ENCODE data around the gene VPS8.
A peak's percentile ranks its signal among the peaks of the same experiment; 100 is the strongest.
"Not testable (repeated sequence)": the region's sequence is repeated elsewhere in the genome, so short reads cannot be mapped to it uniquely, and the experiment has no call there.

The VPS8 gene

GRCh38 chr3:184981071-184981470, 169.1 kb downstream of the VPS8 start:
- FAIRE-seq (peak; percentile 16), DNase-seq (ENCODE audit: insufficient read length, low spot score) (no peak)

GRCh38 chr3:184982076-184982475, 170.1 kb downstream of the VPS8 start:
- no peak for TF ChIP-seq TAF1 (IDR thresholded peaks at IDR 0.05; ENCODE audit: low read depth, low read length)
- no peak for TF ChIP-seq POLR2AphosphoS5 (IDR thresholded peaks at IDR 0.05; ENCODE audit: low read depth, low read length)
- TF ChIP-seq POU2F2 (IDR thresholded peaks at IDR 0.05; ENCODE audit: low read depth, low read length) = no peak
- FAIRE-seq (no peak), DNase-seq (ENCODE audit: insufficient read length, low spot score) (no peak)

More at GRCh38 chr3:184981071-184981470, 169.1 kb downstream of the VPS8 start:
- TF ChIP-seq POU2F2 (IDR thresholded peaks at IDR 0.05; ENCODE audit: low read depth, low read length) (no peak), TAF1 (IDR thresholded peaks at IDR 0.05; ENCODE audit: low read depth, low read length) (no peak), POLR2A (IDR thresholded peaks at IDR 0.05; ENCODE audit: low read depth, low read length) (no peak)

GRCh38 chr3:184985586-184985985, 173.6 kb downstream of the VPS8 start:
- no peak for DNase-seq (ENCODE audit: insufficient read length, low spot score)
- TF ChIP-seq TAF1 (IDR thresholded peaks at IDR 0.05; ENCODE audit: low read depth, low read length) (no peak), POU2F2 (IDR thresholded peaks at IDR 0.05; ENCODE audit: low read depth, low read length) (no peak)
- no peak for FAIRE-seq

- DNase-seq (ENCODE audit: insufficient read length, low spot score) (no peak), FAIRE-seq (no peak)
- TF ChIP-seq POLR2A (IDR thresholded peaks at IDR 0.05; ENCODE audit: low read depth, low read length) (no peak), PAX5 (IDR thresholded peaks at IDR 0.05; ENCODE audit: insufficient read depth, low read length, severe bottlenecking) (no peak), POLR2AphosphoS5 (IDR thresholded peaks at IDR 0.05; ENCODE audit: low read depth, low read length) (no peak), SPI1 (IDR thresholded peaks at IDR 0.05; ENCODE audit: low read depth, low read length) (no peak), TAF1 (IDR thresholded peaks at IDR 0.05; ENCODE audit: low read depth, low read length) (no peak), POU2F2 (IDR thresholded peaks at IDR 0.05; ENCODE audit: low read depth, low read length) (no peak)
These were observed 174.5 kb downstream of the VPS8 start for GRCh38 chr3:184986366-184986889.

GRCh38 chr3:184993394-184993793, 181.4 kb downstream of the VPS8 start:
- FAIRE-seq = no peak
- TF ChIP-seq POU2F2 (IDR thresholded peaks at IDR 0.05; ENCODE audit: low read depth, low read length) (no peak), PAX5 (IDR thresholded peaks at IDR 0.05; ENCODE audit: insufficient read depth, low read length, severe bottlenecking) (no peak), SPI1 (IDR thresholded peaks at IDR 0.05; ENCODE audit: low read depth, low read length) (no peak), TAF1 (IDR thresholded peaks at IDR 0.05; ENCODE audit: low read depth, low read length) (no peak), POLR2AphosphoS5 (IDR thresholded peaks at IDR 0.05; ENCODE audit: low read depth, low read length) (no peak), POLR2A (IDR thresholded peaks at IDR 0.05; ENCODE audit: low read depth, low read length) (no peak)
- no peak for DNase-seq (ENCODE audit: insufficient read length, low spot score)

- not testable (repeated sequence) for FAIRE-seq; DNase-seq (ENCODE audit: insufficient read length, low spot score)
These were observed 191.9 kb downstream of the VPS8 start for GRCh38 chr3:185003876-185004275.

- no peak for DNase-seq (ENCODE audit: insufficient read length, low spot score)
- TF ChIP-seq SPI1 (IDR thresholded peaks at IDR 0.05; ENCODE audit: low read depth, low read length) = no peak
- no peak for TF ChIP-seq POU2F2 (IDR thresholded peaks at IDR 0.05; ENCODE audit: low read depth, low read length)
- TF ChIP-seq POLR2AphosphoS5 (IDR thresholded peaks at IDR 0.05; ENCODE audit: low read depth, low read length) = no peak
- no peak for TF ChIP-seq PAX5 (IDR thresholded peaks at IDR 0.05; ENCODE audit: insufficient read depth, low read length, severe bottlenecking)
- TF ChIP-seq TAF1 (IDR thresholded peaks at IDR 0.05; ENCODE audit: low read depth, low read length) = no peak
- TF ChIP-seq POLR2A (IDR thresholded peaks at IDR 0.05; ENCODE audit: low read depth, low read length) = no peak
- FAIRE-seq = no peak
These were observed 197.7 kb downstream of the VPS8 start for GRCh38 chr3:185009650-185010049.

GRCh38 chr3:185017584-185017983, 205.6 kb downstream of the VPS8 start:
- FAIRE-seq = not testable (repeated sequence)

GRCh38 chr3:185017996-185018395, 206.0 kb downstream of the VPS8 start:
- not testable (repeated sequence) for FAIRE-seq; DNase-seq (ENCODE audit: insufficient read length, low spot score)

More at GRCh38 chr3:185017584-185017983, 205.6 kb downstream of the VPS8 start:
- not testable (repeated sequence) for DNase-seq (ENCODE audit: insufficient read length, low spot score)

- DNase-seq (ENCODE audit: insufficient read length, low spot score) = no peak
- FAIRE-seq = no peak
- TF ChIP-seq PAX5 (IDR thresholded peaks at IDR 0.05; ENCODE audit: insufficient read depth, low read length, severe bottlenecking) = no peak
- no peak for TF ChIP-seq TAF1 (IDR thresholded peaks at IDR 0.05; ENCODE audit: low read depth, low read length)
- no peak for TF ChIP-seq SPI1 (IDR thresholded peaks at IDR 0.05; ENCODE audit: low read depth, low read length)
- TF ChIP-seq POLR2A (IDR thresholded peaks at IDR 0.05; ENCODE audit: low read depth, low read length) = no peak
- TF ChIP-seq POLR2AphosphoS5 (IDR thresholded peaks at IDR 0.05; ENCODE audit: low read depth, low read length) = no peak
- no peak for TF ChIP-seq POU2F2 (IDR thresholded peaks at IDR 0.05; ENCODE audit: low read depth, low read length)
These were observed 209.3 kb downstream of the VPS8 start for GRCh38 chr3:185021256-185021655.

- FAIRE-seq (no peak), DNase-seq (ENCODE audit: insufficient read length, low spot score) (no peak)
- no peak for TF ChIP-seq TAF1 (IDR thresholded peaks at IDR 0.05; ENCODE audit: low read depth, low read length)
- no peak for TF ChIP-seq POLR2A (IDR thresholded peaks at IDR 0.05; ENCODE audit: low read depth, low read length)
- TF ChIP-seq POLR2AphosphoS5 (IDR thresholded peaks at IDR 0.05; ENCODE audit: low read depth, low read length) = no peak
- no peak for TF ChIP-seq PAX5 (IDR thresholded peaks at IDR 0.05; ENCODE audit: insufficient read depth, low read length, severe bottlenecking)
- TF ChIP-seq SPI1 (IDR thresholded peaks at IDR 0.05; ENCODE audit: low read depth, low read length) = no peak
- TF ChIP-seq POU2F2 (IDR thresholded peaks at IDR 0.05; ENCODE audit: low read depth, low read length) = no peak
These were observed 212.4 kb downstream of the VPS8 start for GRCh38 chr3:185024406-185024805.

Data from GM12891 (cell line).